ENCODE results near the gene ATG7. TPM values are rescaled to one million over a fixed set of nuclear protein-coding genes. Genes with fewer than 3 reads are reported as not detected.
"Not testable (repeated sequence)": the region's sequence is repeated elsewhere in the genome, so short reads cannot be mapped to it uniquely, and the experiment has no call there.

The ATG7 gene
- total and polyA plus RNA-seq, 4 experiments from 2014 or later: 16.9 to 32.8 (median 27.8) TPM

GRCh38 chr3:11329777-11330176 lies 57.6 kb downstream of the ATG7 start:
- H3K4me3 ChIP-seq (ENCODE audit: low read length in 2 of 2): no peak overlapping the region
- H3K36me3 ChIP-seq (ENCODE audit: insufficient read depth, low read length): peaks cover 6% of the 10 kb centered on the region
- Mint-ChIP-seq H3K4me3 (no peak overlapping the region), H3K27ac (peak overlapping the region in 1 of 7 donors; percentile 8), H3K4me1 (no peaks in the 10 kb centered on the region), H3K27me3 (no peaks in the 10 kb centered on the region), H3K36me3 (peaks cover 18 to 48% of the 10 kb centered on the region in 2 donors), H3K9me3 (no peaks in the 10 kb centered on the region)
- intact Hi-C loops (cut with micrococcal nuclease): no loop called here
- no peak overlapping the region for H3K27ac ChIP-seq (ENCODE audit: low read depth, low read length)
- no peaks in the 10 kb centered on the region for H3K27me3 ChIP-seq (ENCODE audit: insufficient read depth, low read length)
- H3K9me3 ChIP-seq (ENCODE audit: control insufficient read depth in 1 of 2, low read length in 2 of 2): no peaks in the 10 kb centered on the region
- H3K4me1 ChIP-seq (ENCODE audit: insufficient read depth, low read length): no peaks in the 10 kb centered on the region
- ChIA-PET POLR2A (ENCODE audit: partially characterized antibody) (no interaction called here), CTCF (ENCODE audit: partially characterized antibody) (no interaction called here)
- DNase-seq: no peak

- ChIA-PET CTCF (ENCODE audit: partially characterized antibody) (interaction anchor here (7.8 kb wide), 1 partner anchor 93 kb away, joined by 158 read pairs; no protein-coding TSS in a partner anchor), POLR2A (ENCODE audit: partially characterized antibody) (no interaction called here)
- Histone ChIP-seq H3K27me3 (ENCODE audit: insufficient read depth, low read length) (no peaks in the 10 kb centered on the region), H3K9me3 (ENCODE audit: control insufficient read depth in 1 of 2, low read length in 2 of 2) (no peaks in the 10 kb centered on the region), H3K4me3 (ENCODE audit: low read length in 2 of 2) (no peak overlapping the region), H3K27ac (ENCODE audit: low read depth, low read length) (no peak overlapping the region), H3K4me1 (ENCODE audit: insufficient read depth, low read length) (no peaks in the 10 kb centered on the region), H3K36me3 (ENCODE audit: insufficient read depth, low read length) (peaks cover 6% of the 10 kb centered on the region)
- H3K9me3 Mint-ChIP-seq: no peaks in the 10 kb centered on the region
- no peak for DNase-seq
- intact Hi-C loops (cut with micrococcal nuclease): no loop called here
- no peaks in the 10 kb centered on the region for H3K27me3 Mint-ChIP-seq
- peak overlapping the region in 4 of 7 donors; percentile 54 to 75 (median 70) for H3K27ac Mint-ChIP-seq
- peaks cover 18 to 46% of the 10 kb centered on the region in 2 donors for H3K36me3 Mint-ChIP-seq
- no peak overlapping the region for H3K4me3 Mint-ChIP-seq
- H3K4me1 Mint-ChIP-seq: peaks cover 0 to 3% (median 2%) of the 10 kb centered on the region in 4 donors
Observed at GRCh38 chr3:11331101-11331500, 58.9 kb downstream of the ATG7 start.

GRCh38 chr3:11335056-11335608 lies 62.9 kb downstream of the ATG7 start:
- ChIA-PET POLR2A (ENCODE audit: partially characterized antibody) (interaction anchor here (0.7 to 1.2 kb wide), 2 partner anchors 10 to 63 kb away, joined by 3 to 4 read pairs; partner anchors contain the start of gene ATG7), CTCF (ENCODE audit: partially characterized antibody) (interaction anchor here (0.7 to 7.8 kb wide), 23 partner anchors 9 to 577 kb away, joined by 3 to 158 read pairs (median 4); partner anchors contain the start of gene ATG7)
- peak overlapping the region in 2 of 7 donors; percentile 30 to 39 for H3K27ac Mint-ChIP-seq
- H3K4me3 Mint-ChIP-seq: no peak overlapping the region
- H3K9me3 Mint-ChIP-seq: no peaks in the 10 kb centered on the region
- intact Hi-C loops (cut with micrococcal nuclease): loop anchor here (5.0 kb wide), 2 partner anchors 317 to 578 kb away; no protein-coding TSS in a partner anchor
- Histone ChIP-seq H3K36me3 (ENCODE audit: insufficient read depth, low read length) (peaks cover 6% of the 10 kb centered on the region), H3K27me3 (ENCODE audit: insufficient read depth, low read length) (no peaks in the 10 kb centered on the region), H3K4me1 (ENCODE audit: insufficient read depth, low read length) (no peaks in the 10 kb centered on the region), H3K4me3 (ENCODE audit: low read length in 2 of 2) (no peak overlapping the region), H3K27ac (ENCODE audit: low read depth, low read length) (no peak overlapping the region), H3K9me3 (ENCODE audit: control insufficient read depth in 1 of 2, low read length in 2 of 2) (no peaks in the 10 kb centered on the region)
- H3K4me1 Mint-ChIP-seq: peaks cover 0 to 3% (median 2%) of the 10 kb centered on the region in 4 donors
- peaks cover 15 to 36% of the 10 kb centered on the region in 2 donors for H3K36me3 Mint-ChIP-seq
- H3K27me3 Mint-ChIP-seq: no peaks in the 10 kb centered on the region
- DNase-seq: peak; percentile 34 to 53 (median 51)

- Mint-ChIP-seq H3K27ac (no peak overlapping the region), H3K4me1 (peaks cover 0 to 3% (median 2%) of the 10 kb centered on the region in 4 donors), H3K4me3 (no peak overlapping the region), H3K9me3 (no peaks in the 10 kb centered on the region), H3K36me3 (peaks cover 34 to 43% of the 10 kb centered on the region in 2 donors), H3K27me3 (no peaks in the 10 kb centered on the region)
- Histone ChIP-seq H3K4me1 (ENCODE audit: insufficient read depth, low read length) (no peaks in the 10 kb centered on the region), H3K36me3 (ENCODE audit: insufficient read depth, low read length) (peaks cover 4% of the 10 kb centered on the region), H3K27ac (ENCODE audit: low read depth, low read length) (no peak overlapping the region), H3K4me3 (ENCODE audit: low read length in 2 of 2) (no peak overlapping the region), H3K27me3 (ENCODE audit: insufficient read depth, low read length) (no peaks in the 10 kb centered on the region), H3K9me3 (ENCODE audit: control insufficient read depth in 1 of 2, low read length in 2 of 2) (no peaks in the 10 kb centered on the region)
- no peak for DNase-seq
- POLR2A ChIA-PET (ENCODE audit: partially characterized antibody): no interaction called here
- CTCF ChIA-PET (ENCODE audit: partially characterized antibody): interaction anchor here (0.9 to 1.5 kb wide), 2 partner anchors 18 to 103 kb away, joined by 3 to 5 read pairs; no protein-coding TSS in a partner anchor
- intact Hi-C loops (cut with micrococcal nuclease): loop anchor here (5.0 kb wide), 2 partner anchors 313 to 582 kb away; no protein-coding TSS in a partner anchor
Observed at GRCh38 chr3:11339541-11339940, 67.3 kb downstream of the ATG7 start.

- intact Hi-C loops (cut with micrococcal nuclease): no loop called here
- POLR2A ChIA-PET (ENCODE audit: partially characterized antibody): no interaction called here
- Histone ChIP-seq H3K36me3 (ENCODE audit: insufficient read depth, low read length) (peaks cover 4% of the 10 kb centered on the region), H3K4me3 (ENCODE audit: low read length in 2 of 2) (no peak overlapping the region), H3K27me3 (ENCODE audit: insufficient read depth, low read length) (no peaks in the 10 kb centered on the region), H3K4me1 (ENCODE audit: insufficient read depth, low read length) (no peaks in the 10 kb centered on the region), H3K9me3 (ENCODE audit: control insufficient read depth in 1 of 2, low read length in 2 of 2) (no peaks in the 10 kb centered on the region), H3K27ac (ENCODE audit: low read depth, low read length) (no peak overlapping the region)
- Mint-ChIP-seq H3K27ac (peak overlapping the region in 1 of 7 donors; percentile 9), H3K9me3 (peaks cover 0 to 2% (median 0%) of the 10 kb centered on the region in 8 donors), H3K27me3 (no peaks in the 10 kb centered on the region), H3K4me1 (no peaks in the 10 kb centered on the region), H3K36me3 (peaks cover 72 to 77% of the 10 kb centered on the region in 2 donors), H3K4me3 (no peak overlapping the region)
- DNase-seq: no peak
- CTCF ChIA-PET (ENCODE audit: partially characterized antibody): no interaction called here
Observed at GRCh38 chr3:11346416-11346815, 74.2 kb downstream of the ATG7 start.

GRCh38 chr3:11348877-11349276 lies 76.7 kb downstream of the ATG7 start:
- intact Hi-C loops (cut with micrococcal nuclease); H3K27me3 ChIP-seq (ENCODE audit: insufficient read depth, low read length); H3K4me3 Mint-ChIP-seq; H3K27ac Mint-ChIP-seq; H3K9me3 ChIP-seq (ENCODE audit: control insufficient read depth in 1 of 2, low read length in 2 of 2); DNase-seq; H3K36me3 ChIP-seq (ENCODE audit: insufficient read depth, low read length); H3K27me3 Mint-ChIP-seq; H3K27ac ChIP-seq (ENCODE audit: low read depth, low read length); H3K9me3 Mint-ChIP-seq; POLR2A ChIA-PET (ENCODE audit: partially characterized antibody); H3K4me1 ChIP-seq (ENCODE audit: insufficient read depth, low read length); H3K4me1 Mint-ChIP-seq; H3K4me3 ChIP-seq (ENCODE audit: low read length in 2 of 2): not testable (repeated sequence)
- CTCF ChIA-PET (ENCODE audit: partially characterized antibody): interaction anchor here (1.1 to 2.0 kb wide), 3 partner anchors 12 to 15 kb away, joined by 3 to 6 read pairs (median 4); no protein-coding TSS in a partner anchor
- peaks cover 68 to 74% of the 10 kb centered on the region in 2 donors for H3K36me3 Mint-ChIP-seq

GRCh38 chr3:11349446-11349845 lies 77.2 kb downstream of the ATG7 start:
- Mint-ChIP-seq H3K27me3 (no peaks in the 10 kb centered on the region), H3K4me1 (no peaks in the 10 kb centered on the region), H3K36me3 (peaks cover 62 to 71% of the 10 kb centered on the region in 2 donors), H3K4me3 (no peak overlapping the region), H3K9me3 (peaks cover 0 to 2% (median 0%) of the 10 kb centered on the region in 8 donors), H3K27ac (no peak overlapping the region)
- H3K4me1 ChIP-seq (ENCODE audit: insufficient read depth, low read length): no peaks in the 10 kb centered on the region
- intact Hi-C loops (cut with micrococcal nuclease): no loop called here
- H3K4me3 ChIP-seq (ENCODE audit: low read length in 2 of 2): no peak overlapping the region
- peaks cover 3% of the 10 kb centered on the region for H3K36me3 ChIP-seq (ENCODE audit: insufficient read depth, low read length)
- H3K27ac ChIP-seq (ENCODE audit: low read depth, low read length): no peak overlapping the region
- no peaks in the 10 kb centered on the region for H3K27me3 ChIP-seq (ENCODE audit: insufficient read depth, low read length)
- CTCF ChIA-PET (ENCODE audit: partially characterized antibody): interaction anchor here (1.1 to 2.0 kb wide), 2 partner anchors 14 to 16 kb away, joined by 3 to 4 read pairs; no protein-coding TSS in a partner anchor
- POLR2A ChIA-PET (ENCODE audit: partially characterized antibody): no interaction called here
- H3K9me3 ChIP-seq (ENCODE audit: control insufficient read depth in 1 of 2, low read length in 2 of 2): no peaks in the 10 kb centered on the region
- no peak for DNase-seq
